Lower leg skin (tissue), 3 donors: ENCODE measurements around the gene TMC3.

Experiments used
- POLR2A ChIP-seq, 2 donors: fragments of 450-650 bp; IDR thresholded peaks; one replicate each; pipeline ENCODE4 v1.6.1; 2016 to 2017; ENCODE audit warnings: antibody characterized with exemption in 2 of 2, mild to moderate bottlenecking in 1 of 2, moderate library complexity in 1 of 2
- TF ChIP-seq, protein P1 (sequence below), 3 donors: fragments of 450-650 bp; IDR thresholded peaks; one replicate each; pipeline ENCODE4 v1.5.1; 2016; ENCODE audit warnings: antibody characterized with exemption in 3 of 3, mild to moderate bottlenecking in 3 of 3, moderate library complexity in 2 of 3

DNA sequence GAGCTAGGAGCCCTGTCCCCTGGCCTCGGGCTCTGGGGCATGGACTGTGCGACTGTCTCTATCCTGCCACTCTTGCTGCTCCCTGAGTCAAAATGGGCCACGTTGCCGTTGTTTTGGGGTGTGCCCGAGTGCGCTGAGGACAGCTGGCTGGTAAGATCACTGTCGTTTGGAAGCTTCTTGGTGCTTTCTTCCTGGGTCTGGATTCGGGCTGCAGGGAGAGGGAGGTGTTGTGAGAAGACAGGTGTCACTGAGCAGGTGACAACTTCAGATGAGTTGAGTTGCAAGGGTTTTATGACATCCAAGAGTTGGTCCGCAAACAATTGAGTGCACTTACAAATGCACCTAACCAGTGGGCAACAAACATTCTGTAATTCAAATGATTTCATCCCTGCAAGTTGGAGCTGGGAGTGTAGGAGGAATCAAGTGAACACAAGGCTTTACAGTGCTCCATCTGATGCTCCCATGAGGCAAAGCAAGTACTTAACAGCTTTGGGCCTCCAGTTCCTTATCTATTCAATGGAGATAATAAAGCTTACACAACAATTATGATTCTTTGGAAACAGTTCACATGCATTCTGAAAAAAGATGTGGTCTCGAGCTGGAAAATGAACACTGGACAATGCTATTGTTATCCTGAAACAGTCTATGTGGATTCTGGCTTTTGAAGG, 39.1 kb downstream of the TMC3 start:
- TF ChIP-seq, protein P1, sequence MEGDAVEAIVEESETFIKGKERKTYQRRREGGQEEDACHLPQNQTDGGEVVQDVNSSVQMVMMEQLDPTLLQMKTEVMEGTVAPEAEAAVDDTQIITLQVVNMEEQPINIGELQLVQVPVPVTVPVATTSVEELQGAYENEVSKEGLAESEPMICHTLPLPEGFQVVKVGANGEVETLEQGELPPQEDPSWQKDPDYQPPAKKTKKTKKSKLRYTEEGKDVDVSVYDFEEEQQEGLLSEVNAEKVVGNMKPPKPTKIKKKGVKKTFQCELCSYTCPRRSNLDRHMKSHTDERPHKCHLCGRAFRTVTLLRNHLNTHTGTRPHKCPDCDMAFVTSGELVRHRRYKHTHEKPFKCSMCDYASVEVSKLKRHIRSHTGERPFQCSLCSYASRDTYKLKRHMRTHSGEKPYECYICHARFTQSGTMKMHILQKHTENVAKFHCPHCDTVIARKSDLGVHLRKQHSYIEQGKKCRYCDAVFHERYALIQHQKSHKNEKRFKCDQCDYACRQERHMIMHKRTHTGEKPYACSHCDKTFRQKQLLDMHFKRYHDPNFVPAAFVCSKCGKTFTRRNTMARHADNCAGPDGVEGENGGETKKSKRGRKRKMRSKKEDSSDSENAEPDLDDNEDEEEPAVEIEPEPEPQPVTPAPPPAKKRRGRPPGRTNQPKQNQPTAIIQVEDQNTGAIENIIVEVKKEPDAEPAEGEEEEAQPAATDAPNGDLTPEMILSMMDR (IDR thresholded peaks at IDR 0.05) = no peak
- no peak for TF ChIP-seq POLR2A (IDR thresholded peaks at IDR 0.05)
